H1 (cell line): Measurements from ENCODE around the gene PRDM5. TPM values are rescaled to one million over a fixed set of nuclear protein-coding genes. Genes with fewer than 3 reads are reported as not detected.

ENCODE experiments used
- CTCF ChIA-PET: fragments of 300-600 bp; sonication (Branson Sonifier 250); formaldehyde crosslinking; loops from one replicate; lab custom pipeline; 2021; ENCODE audit not compliant: partially characterized antibody; lab: Charles Lee
- POLR2A ChIA-PET: fragments of 300-600 bp; sonication (Branson Sonifier 250); formaldehyde crosslinking; loops from one replicate; lab custom pipeline; 2021; ENCODE audit warnings: inconsistent platforms; ENCODE audit not compliant: partially characterized antibody; lab: Charles Lee
- DNase-seq, 2 experiments: peaks; one replicate each; pipeline versions ENCODE4 v3.0.0 to v3.0.0-alpha.2; 2010 to 2022; ENCODE audit warnings: low spot score in 2 of 2, low read depth in 1 of 2, mixed read lengths in 1 of 2
- FAIRE-seq: peaks from 2 replicates; lab custom pipeline; 2011; peaks lifted over from hg19 to GRCh38; lab: Jason Lieb, UNC
- H2AFZ ChIP-seq: 2 replicates; pipeline ENCODE4 v1.8.1; 2012; ENCODE audit warnings: low read length, inconsistent platforms
- H2AK5ac ChIP-seq: 2 replicates; pipeline ENCODE4 v1.6.1; 2013; ENCODE audit warnings: low read depth, low read length
- H2BK120ac ChIP-seq: replicated peaks from 2 replicates; pipeline ENCODE3; 2013; ENCODE audit warnings: low read depth, low read length, inconsistent platforms
- H2BK12ac ChIP-seq: 2 replicates; pipeline ENCODE4 v1.6.1; 2013; ENCODE audit warnings: low read depth, low read length
- H2BK15ac ChIP-seq: 2 replicates; pipeline ENCODE4 v1.6.1; 2013; ENCODE audit warnings: low read length
- H2BK20ac ChIP-seq: 2 replicates; pipeline ENCODE4 v1.6.1; 2013; ENCODE audit warnings: low read length
- H2BK5ac ChIP-seq: 2 replicates; pipeline ENCODE4 v1.6.1; 2013; ENCODE audit warnings: low read depth, low read length
- H3K14ac ChIP-seq: 2 replicates; pipeline ENCODE4 v1.6.1; 2013; ENCODE audit warnings: inconsistent platforms; ENCODE audit not compliant: insufficient read length
- H3K18ac ChIP-seq: 2 replicates; pipeline ENCODE4 v1.6.1; 2013; ENCODE audit warnings: low read length; ENCODE audit errors: extremely low read depth
- H3K23ac ChIP-seq: 2 replicates; pipeline ENCODE4 v1.6.1; 2013; ENCODE audit warnings: inconsistent platforms; ENCODE audit not compliant: insufficient read length
- H3K23me2 ChIP-seq: 2 replicates; pipeline ENCODE4 v1.6.1; 2013; ENCODE audit warnings: low read depth, low read length
- H3K27ac ChIP-seq: 2 replicates; pipeline ENCODE4 v1.6.1; 2011; ENCODE audit warnings: low read depth, low read length, inconsistent platforms
- H3K27me3 ChIP-seq, 4 experiments: replicated peaks in 1 of 4; 1 replicate in 1 of 4; 2 replicates in 3 of 4; pipeline versions ENCODE4 v1.6.1 to v1.8.1; 2011 to 2013; ENCODE audit warnings: low read length in 3 of 4, mild to moderate bottlenecking in 3 of 4, inconsistent platforms in 2 of 4, mixed read lengths in 2 of 4, moderate library complexity in 1 of 4; ENCODE audit not compliant: control insufficient read depth in 3 of 4, insufficient read depth in 3 of 4; ENCODE audit errors: extremely low read depth in 1 of 4
- H3K36me3 ChIP-seq, 4 experiments: 2 replicates each; pipeline versions ENCODE4 v1.6.1 to v1.8.1; 2011 to 2013; ENCODE audit warnings: mild to moderate bottlenecking in 4 of 4, low read length in 3 of 4, moderate library complexity in 2 of 4, control low read depth in 1 of 4, inconsistent platforms in 1 of 4; ENCODE audit not compliant: insufficient read depth in 4 of 4, control insufficient read depth in 2 of 4
- H3K4ac ChIP-seq: replicated peaks from 2 replicates; pipeline ENCODE3; 2013; ENCODE audit warnings: low read length, low read depth, mixed read lengths, inconsistent platforms; ENCODE audit not compliant: insufficient read length
- H3K4me1 ChIP-seq, 4 experiments: replicated peaks in 1 of 4; 1 replicate in 1 of 4; 2 replicates in 3 of 4; pipeline versions ENCODE4 v1.6.1 to v1.8.1; 2011 to 2013; ENCODE audit warnings: low read length in 3 of 4, inconsistent platforms in 2 of 4, mixed read lengths in 1 of 4; ENCODE audit not compliant: insufficient read depth in 4 of 4, control insufficient read depth in 3 of 4
- H3K4me2 ChIP-seq, 2 experiments: 2 replicates each; pipeline versions ENCODE4 v1.6.1 to v1.8.1; 2011 to 2013; ENCODE audit warnings: low read depth in 2 of 2, low read length in 2 of 2, control low read depth in 1 of 2, inconsistent platforms in 1 of 2, mild to moderate bottlenecking in 1 of 2; ENCODE audit not compliant: insufficient read depth in 1 of 2
- H3K4me3 ChIP-seq, 4 experiments: fragments of 200-600, 300-600 bp in 1 of 4; sonication (generic), shearing (Covaris generic), sonication (Bioruptor Twin) in 1 of 4; 2 replicates each; pipeline versions ENCODE4 v1.5.1 to v1.8.1; 2011 to 2016; ENCODE audit warnings: low read length in 4 of 4, low read depth in 3 of 4, control low read depth in 2 of 4, inconsistent platforms in 2 of 4, mild to moderate bottlenecking in 2 of 4, mixed read lengths in 1 of 4, moderate library complexity in 1 of 4; ENCODE audit not compliant: insufficient read depth in 2 of 4; ENCODE audit errors: extremely low read depth in 1 of 4
- H3K56ac ChIP-seq: replicated peaks from 2 replicates; pipeline ENCODE3; 2013; ENCODE audit warnings: low read depth, mild to moderate bottlenecking, mixed read lengths, low read length, inconsistent platforms; ENCODE audit not compliant: insufficient read length
- H3K79me1 ChIP-seq: 2 replicates; pipeline ENCODE4 v1.6.1; 2013; ENCODE audit warnings: low read depth, low read length, control low read depth
- H3K79me2 ChIP-seq, 2 experiments: 2 replicates each; pipeline versions ENCODE4 v1.6.1 to v1.8.1; 2012 to 2013; ENCODE audit warnings: low read length in 2 of 2, mild to moderate bottlenecking in 2 of 2, inconsistent platforms in 1 of 2; ENCODE audit not compliant: insufficient read depth in 2 of 2, control insufficient read depth in 1 of 2
- H3K9ac ChIP-seq, 4 experiments: replicated peaks in 1 of 4; 1 replicate in 1 of 4; 2 replicates in 3 of 4; pipeline versions ENCODE4 v1.6.1 to v1.8.1; 2011 to 2013; ENCODE audit warnings: low read depth in 3 of 4, low read length in 3 of 4, control low read depth in 2 of 4, mild to moderate bottlenecking in 2 of 4, moderate library complexity in 2 of 4, inconsistent platforms in 1 of 4; ENCODE audit errors: extremely low read depth in 1 of 4
- H3K9me3 ChIP-seq, 2 experiments: 2 replicates each; pipeline versions ENCODE4 v1.6.1 to v1.8.1; 2012 to 2013; ENCODE audit warnings: mild to moderate bottlenecking in 2 of 2, moderate library complexity in 2 of 2, control low read depth in 1 of 2, inconsistent platforms in 1 of 2, low read depth in 1 of 2, low read length in 1 of 2, mixed read lengths in 1 of 2; ENCODE audit not compliant: insufficient read depth in 2 of 2
- H4K20me1 ChIP-seq, 2 experiments: replicated peaks in 1 of 2; 2 replicates each; pipeline versions ENCODE3 to v1.8.1; 2011 to 2013; ENCODE audit warnings: inconsistent platforms in 2 of 2, low read length in 2 of 2, mild to moderate bottlenecking in 1 of 2; ENCODE audit not compliant: insufficient read depth in 2 of 2, control insufficient read depth in 1 of 2
- H4K5ac ChIP-seq: 2 replicates; pipeline ENCODE4 v1.6.1; 2013; ENCODE audit warnings: low read length, low read depth, mixed read lengths, inconsistent platforms; ENCODE audit not compliant: insufficient read length
- H4K8ac ChIP-seq: 2 replicates; pipeline ENCODE4 v1.8.0; 2013; ENCODE audit warnings: mild to moderate bottlenecking, moderate library complexity, low read length, inconsistent platforms; ENCODE audit not compliant: insufficient read depth; ENCODE audit errors: extremely low read depth
- H4K91ac ChIP-seq: replicated peaks from 2 replicates; pipeline ENCODE3; 2013; ENCODE audit warnings: low read length, mixed read lengths, inconsistent platforms; ENCODE audit not compliant: insufficient read length
- CEBPB ChIP-seq: IDR thresholded peaks from 2 replicates; pipeline ENCODE4 v1.6.1; 2012; ENCODE audit warnings: low read depth, low read length
- CHD1 ChIP-seq: IDR thresholded peaks from 2 replicates; pipeline ENCODE4 v1.6.1; 2012; ENCODE audit warnings: low read depth, low read length, improper control_type of control experiment
- EP300 ChIP-seq, 2 experiments: IDR thresholded peaks; 1 replicate in 1 of 2; 2 replicates in 1 of 2; pipeline ENCODE4 v1.6.1; 2011 to 2012; ENCODE audit warnings: low read depth in 2 of 2, low read length in 2 of 2, mild to moderate bottlenecking in 2 of 2, borderline replicate concordance in 1 of 2, inconsistent platforms in 1 of 2, moderate library complexity in 1 of 2
- FOSL1 ChIP-seq: IDR thresholded peaks from 2 replicates; pipeline ENCODE4 v1.6.1; 2011; ENCODE audit warnings: mild to moderate bottlenecking, low read depth, low read length, moderate library complexity; ENCODE audit not compliant: insufficient read depth
- MAFK ChIP-seq: IDR thresholded peaks from 2 replicates; pipeline ENCODE4 v1.6.1; 2012; ENCODE audit warnings: low read depth, mild to moderate bottlenecking, improper control_type of control experiment, low read length
- RBBP5 ChIP-seq: IDR thresholded peaks from 2 replicates; pipeline ENCODE4 v1.7.1; 2012; ENCODE audit warnings: low read depth, mild to moderate bottlenecking, inconsistent platforms, low read length, moderate library complexity, borderline replicate concordance
- RXRA ChIP-seq: IDR thresholded peaks from 2 replicates; pipeline ENCODE4 v1.6.1; 2011; ENCODE audit warnings: low read depth, mild to moderate bottlenecking, low read length, moderate library complexity; ENCODE audit not compliant: insufficient read depth
- SIRT6 ChIP-seq: IDR thresholded peaks from one replicate; pipeline ENCODE4 v1.7.1; 2012; ENCODE audit warnings: low read length, inconsistent platforms
- SUZ12 ChIP-seq: fragments of 200-600 bp; sonication (generic); IDR thresholded peaks from 2 replicates; pipeline ENCODE4 v1.6.1; 2012; ENCODE audit warnings: mild to moderate bottlenecking, inconsistent platforms, low read length, moderate library complexity, mixed read lengths
- TCF12 ChIP-seq: IDR thresholded peaks from 2 replicates; pipeline ENCODE4 v1.6.1; 2011; ENCODE audit warnings: low read depth, mild to moderate bottlenecking, low read length
- WGBS, 2 experiments: shearing (Covaris generic) in 1 of 2; methylation state at CpG; one replicate each; pipeline versions ENCODE4 v1.1.6 to v1.1.7; 2013 to 2015; ENCODE audit warnings: low lambda C conversion rate in 2 of 2, mixed read lengths in 2 of 2, inconsistent platforms in 1 of 2, low coverage in 1 of 2, missing lambda C conversion rate in 1 of 2; ENCODE audit not compliant: insufficient replicate concordance in 2 of 2, insufficient coverage in 1 of 2, insufficient read length in 1 of 2; ENCODE audit errors: extremely low coverage in 1 of 2, missing lambda C conversion rate in 1 of 2; 5-methylcytosine and 5-hydroxymethylcytosine counted together
- polyA plus RNA-seq, 7 experiments: library from polyadenylated mRNA; depleted of rRNA in 3 of 7; stranded (reverse) in 5 of 7; unstranded in 2 of 7; fragments of >200 nt in 5 of 7; fragments of 200-250 nt in 2 of 7; gene quantifications; 1 replicate in 5 of 7; 2 replicates in 1 of 7; 4 replicates in 1 of 7; pipeline versions ENCODE4 v1.2.1 to v1.2.3, GENCODE V29; 2011 to 2013; ENCODE audit warnings: missing spikeins in 2 of 7, mixed read lengths in 2 of 7
- total RNA-seq: library from RNA; stranded (reverse); fragmentation: NEBNext Ultra II Directional; extraction: Animal tissue kit (Norgen Biotek cat#: 25700); gene quantifications from 2 replicates; pipeline ENCODE4 v1.2.1, GENCODE V29; 2021
- TF ChIP-seq, protein P1 (sequence below): IDR thresholded peaks from 2 replicates; pipeline ENCODE4 v1.6.1; 2011; ENCODE audit warnings: low read depth, mild to moderate bottlenecking, low read length; ENCODE audit not compliant: insufficient read depth
- TF ChIP-seq, protein P2 (sequence below): IDR thresholded peaks from 2 replicates; pipeline ENCODE4 v1.6.1; 2012; ENCODE audit warnings: low read length, inconsistent platforms

PRDM5 gene
- total and polyA plus RNA-seq, 2 of the 8 experiments (the other 6 are each of a cell fraction or from before 2014, with no cell fraction given): 8.2 to 23.4 TPM

DNA sequence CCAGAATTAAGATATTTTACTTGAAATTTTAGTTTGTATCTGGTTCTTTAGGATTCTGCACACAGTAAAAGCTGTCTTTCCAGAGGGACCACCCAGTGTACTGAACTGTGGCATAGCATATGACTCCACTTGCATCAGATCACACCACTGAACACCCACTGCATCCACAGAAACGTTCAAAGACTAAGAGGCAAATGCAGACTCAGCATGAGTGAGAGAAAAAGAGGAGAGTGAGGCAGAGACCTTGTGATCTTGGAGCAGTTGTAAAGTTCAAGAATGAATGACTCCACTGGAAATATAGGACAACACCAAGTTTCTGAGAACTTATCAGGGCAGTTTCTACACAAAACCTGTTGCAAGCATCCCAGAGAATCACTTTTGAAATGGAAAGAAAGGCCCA, 20.8 kb downstream of the PRDM5 start:
- Histone ChIP-seq H3K27ac (no peak overlapping the region), H3K9ac (no peak overlapping the region), H3K79me2 (no peaks in the 10 kb centered on the region), H2AK5ac (no peak overlapping the region), H3K14ac (no peak overlapping the region), H3K23me2 (no peaks in the 10 kb centered on the region), H3K4me1 (no peaks in the 10 kb centered on the region), H3K36me3 (peaks cover 0 to 12% (median 5%) of the 10 kb centered on the region in 4 experiments; a peak in 5 of 8 replicates), H3K4me2 (no peak overlapping the region), H3K23ac (no peak overlapping the region), H4K8ac (no peak overlapping the region), H2BK20ac (no peak overlapping the region), H3K18ac (no peak overlapping the region), H2BK12ac (no peak overlapping the region), H3K9me3 (no peaks in the 10 kb centered on the region), H3K56ac (no peak overlapping the region), H3K27me3 (no peaks in the 10 kb centered on the region), H2AFZ (no peak overlapping the region), H3K4ac (no peak overlapping the region), H4K91ac (no peak overlapping the region), H4K20me1 (no peaks in the 10 kb centered on the region), H2BK120ac (no peak overlapping the region), H3K4me3 (no peak overlapping the region), H2BK15ac (no peak overlapping the region), H3K79me1 (no peaks in the 10 kb centered on the region; the same call in 1 of the 2 replicates), H2BK5ac (no peak overlapping the region), H4K5ac (no peak overlapping the region)
- ChIA-PET CTCF (no interaction called here), POLR2A (interaction anchor here (0.9 kb wide), 1 partner anchor 24 kb away, joined by 4 read pairs; no protein-coding TSS in a partner anchor)
- FAIRE-seq (no peak), DNase-seq (no peak)
- 89% methylated on average over 1 of the region's 1 CpG; no CpG with 5 or more reads in 1 of the 2 experiments for WGBS, 2 experiments
- TF ChIP-seq RXRA (no peak), FOSL1 (no peak), SUZ12 (no peak), CHD1 (no peak), CEBPB (no peak), RBBP5 (no peak), TCF12 (no peak), MAFK (no peak), EP300 (IDR thresholded peaks at IDR 0.05; ENCODE audit: borderline replicate concordance in 1 of 2, low read depth in 2 of 2, low read length in 2 of 2) (no peak), SIRT6 (no peak)
- TF ChIP-seq, protein P1, sequence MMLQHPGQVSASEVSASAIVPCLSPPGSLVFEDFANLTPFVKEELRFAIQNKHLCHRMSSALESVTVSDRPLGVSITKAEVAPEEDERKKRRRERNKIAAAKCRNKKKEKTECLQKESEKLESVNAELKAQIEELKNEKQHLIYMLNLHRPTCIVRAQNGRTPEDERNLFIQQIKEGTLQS: no peak
- TF ChIP-seq, protein P2, sequence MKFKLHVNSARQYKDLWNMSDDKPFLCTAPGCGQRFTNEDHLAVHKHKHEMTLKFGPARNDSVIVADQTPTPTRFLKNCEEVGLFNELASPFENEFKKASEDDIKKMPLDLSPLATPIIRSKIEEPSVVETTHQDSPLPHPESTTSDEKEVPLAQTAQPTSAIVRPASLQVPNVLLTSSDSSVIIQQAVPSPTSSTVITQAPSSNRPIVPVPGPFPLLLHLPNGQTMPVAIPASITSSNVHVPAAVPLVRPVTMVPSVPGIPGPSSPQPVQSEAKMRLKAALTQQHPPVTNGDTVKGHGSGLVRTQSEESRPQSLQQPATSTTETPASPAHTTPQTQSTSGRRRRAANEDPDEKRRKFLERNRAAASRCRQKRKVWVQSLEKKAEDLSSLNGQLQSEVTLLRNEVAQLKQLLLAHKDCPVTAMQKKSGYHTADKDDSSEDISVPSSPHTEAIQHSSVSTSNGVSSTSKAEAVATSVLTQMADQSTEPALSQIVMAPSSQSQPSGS: no peak
